Endothelial cell of umbilical vein (primary cell): ENCODE data around the gene AHRR. TPM values are rescaled to one million over a fixed set of nuclear protein-coding genes. Genes with fewer than 3 reads are reported as not detected.

Experiments
- BruUV-seq: library from RNA; stranded (reverse); fragments of 400-500 nt; replicated peaks from 2 replicates; lab custom pipeline; 2021; lab: Mats Ljungman, UMichigan
- CTCF ChIA-PET: fragments of 300-600, 350-600 bp; sonication (Branson Sonifier 250); formaldehyde crosslinking; loops from one replicate; lab custom pipeline; 2021; ENCODE audit warnings: antibody characterized with exemption, inconsistent platforms; lab: Charles Lee
- POLR2A ChIA-PET: fragments of 300-600, 350-600 bp; sonication (Branson Sonifier 250); formaldehyde crosslinking; loops from one replicate; lab custom pipeline; 2021; ENCODE audit warnings: antibody characterized with exemption, inconsistent platforms; lab: Charles Lee
- DNase-seq: peaks from one replicate; pipeline ENCODE4 v3.0.0-alpha.2; 2011; ENCODE audit warnings: low read depth, low spot score
- FAIRE-seq: peaks from 2 replicates; lab custom pipeline; 2011; peaks lifted over from hg19 to GRCh38; lab: Jason Lieb, UNC
- H2AFZ ChIP-seq: 2 replicates; pipeline ENCODE4 v1.6.0; 2012; ENCODE audit warnings: low read depth, low read length, control low read depth, inconsistent platforms
- H3K27ac ChIP-seq: 2 replicates; pipeline ENCODE4 v1.5.1; 2011; ENCODE audit warnings: low read depth, mild to moderate bottlenecking, control low read depth, low read length, moderate library complexity; ENCODE audit not compliant: insufficient read depth
- H3K27me3 ChIP-seq, 2 experiments: 2 replicates each; pipeline versions ENCODE4 v1.6.0 to v1.6.1; 2011; ENCODE audit warnings: low read length in 2 of 2, mixed read lengths in 1 of 2; ENCODE audit not compliant: control insufficient read depth in 2 of 2, insufficient read depth in 2 of 2
- H3K36me3 ChIP-seq, 2 experiments: 2 replicates in 1 of 2; 3 replicates in 1 of 2; pipeline ENCODE4 v1.5.1; 2011; ENCODE audit warnings: low read length in 2 of 2, mild to moderate bottlenecking in 1 of 2, moderate library complexity in 1 of 2; ENCODE audit not compliant: control insufficient read depth in 2 of 2, insufficient read depth in 2 of 2; ENCODE audit errors: extremely low read depth in 1 of 2
- H3K4me1 ChIP-seq: 3 replicates; pipeline ENCODE4 v1.5.1; 2011; ENCODE audit warnings: mild to moderate bottlenecking, low read length; ENCODE audit not compliant: control insufficient read depth, insufficient read depth; ENCODE audit errors: extremely low read depth
- H3K4me2 ChIP-seq: 2 replicates; pipeline ENCODE4 v1.6.1; 2011; ENCODE audit warnings: low read length, control low read depth, mixed read lengths; ENCODE audit not compliant: insufficient read depth
- H3K4me3 ChIP-seq, 3 experiments: fragments of 200-600 bp in 1 of 3; sonication (generic), shearing (Covaris generic) in 1 of 3; replicated peaks in 1 of 3; 2 replicates each; pipeline ENCODE4 v1.5.1; 2011 to 2016; ENCODE audit warnings: control low read depth in 3 of 3, low read length in 3 of 3, mild to moderate bottlenecking in 2 of 3, inconsistent platforms in 1 of 3, low read depth in 1 of 3, moderate library complexity in 1 of 3; ENCODE audit not compliant: insufficient read depth in 1 of 3
- H3K79me2 ChIP-seq: 2 replicates; pipeline ENCODE4 v1.6.0; 2012; ENCODE audit warnings: low read length, inconsistent platforms; ENCODE audit not compliant: control insufficient read depth, insufficient read depth
- H3K9ac ChIP-seq: replicated peaks from 2 replicates; pipeline ENCODE3; 2011; ENCODE audit warnings: low read length, control low read depth; ENCODE audit not compliant: insufficient read depth; ENCODE audit errors: extremely low read depth
- H3K9me1 ChIP-seq: replicated peaks from 3 replicates; pipeline ENCODE4 v1.6.0; 2011; ENCODE audit warnings: mild to moderate bottlenecking, low read length; ENCODE audit not compliant: control insufficient read depth, insufficient read depth; ENCODE audit errors: extremely low read depth
- H3K9me3 ChIP-seq: replicated peaks from 2 replicates; pipeline ENCODE4 v1.5.1; 2012; ENCODE audit warnings: low read length, inconsistent platforms; ENCODE audit not compliant: control insufficient read depth, insufficient read depth
- H4K20me1 ChIP-seq: replicated peaks from 2 replicates; pipeline ENCODE3; 2011; ENCODE audit warnings: mild to moderate bottlenecking, low read length; ENCODE audit not compliant: control insufficient read depth, insufficient read depth; ENCODE audit errors: extremely low read depth
- EZH2 ChIP-seq: IDR thresholded peaks from 2 replicates; pipeline ENCODE4 v1.6.1; 2012; ENCODE audit warnings: borderline replicate concordance, low read depth, mild to moderate bottlenecking, moderate library complexity, low read length, inconsistent platforms; ENCODE audit not compliant: severe bottlenecking
- FOS ChIP-seq: IDR thresholded peaks from 2 replicates; pipeline ENCODE4 v1.6.1; 2011; ENCODE audit warnings: mild to moderate bottlenecking, low read length, moderate library complexity, borderline replicate concordance; ENCODE audit not compliant: insufficient read depth
- GATA2 ChIP-seq: IDR thresholded peaks from 2 replicates; pipeline ENCODE4 v1.7.0; 2011; ENCODE audit warnings: low read depth, mild to moderate bottlenecking, moderate library complexity, mixed read lengths, low read length; ENCODE audit not compliant: insufficient read length, insufficient read depth
- JUN ChIP-seq: IDR thresholded peaks from 2 replicates; pipeline ENCODE4 v1.6.1; 2011; ENCODE audit warnings: borderline replicate concordance, low read depth; ENCODE audit not compliant: insufficient read length, insufficient read depth
- MYC ChIP-seq: IDR thresholded peaks from one replicate; pipeline ENCODE4 v1.6.1; 2011; ENCODE audit warnings: mild to moderate bottlenecking, low read depth, low read length
- POLR2A ChIP-seq: IDR thresholded peaks from 2 replicates; pipeline ENCODE4 v1.6.1; 2012; ENCODE audit warnings: low read depth, mild to moderate bottlenecking, control low read depth, low read length
- POLR2AphosphoS5 ChIP-seq: IDR thresholded peaks from 2 replicates; pipeline ENCODE4 v1.6.1; 2012; ENCODE audit warnings: low read depth, mild to moderate bottlenecking, control low read depth, low read length, moderate library complexity; ENCODE audit not compliant: insufficient read depth
- dilution Hi-C: fragments of 300-500 bp; cut with MboI; formaldehyde crosslinking; loops from one replicate; pipeline ENCODE4 v1.15.0; 2019; ENCODE audit warnings: low sequenced_read_pairs; ENCODE audit not compliant: extremely low pct_ligation_motif_present
- intact Hi-C: fragments of 100-400 bp; cut with micrococcal nuclease; formaldehyde crosslinking; loops from one replicate; pipeline ENCODE4 v1.10.0; 2022
- polyA plus RNA-seq, 4 experiments: library from polyadenylated mRNA; depleted of rRNA in 3 of 4; stranded (reverse) in 3 of 4; unstranded in 1 of 4; fragments of >200 nt; gene quantifications; 2 replicates each; pipeline versions ENCODE4 v1.2.1 to v1.2.3, GENCODE V29; 2011 to 2012; ENCODE audit warnings: missing spikeins in 1 of 4
- total RNA-seq: library from RNA; stranded (reverse); gene quantifications from 2 replicates; pipeline ENCODE4 v1.2.3, GENCODE V29; 2021
- TF ChIP-seq, protein P1 (sequence below): IDR thresholded peaks from 2 replicates; pipeline ENCODE4 v1.6.1; 2011; ENCODE audit not compliant: insufficient read depth, insufficient read length
- TF ChIP-seq, protein P2 (sequence below), 2 donors: IDR thresholded peaks; 1 replicate in 1 of 2; 2 replicates in 1 of 2; pipeline ENCODE4 v1.5.1; 2011; ENCODE audit warnings: low read length in 2 of 2, mild to moderate bottlenecking in 2 of 2, moderate library complexity in 2 of 2, control low read depth in 1 of 2, inconsistent platforms in 1 of 2, low read depth in 1 of 2; ENCODE audit not compliant: insufficient read depth in 1 of 2; ENCODE audit errors: extremely low read depth in 1 of 2

Gene AHRR
- total and polyA plus RNA-seq, 2 donors (not counting 3 experiments of a cell fraction or from before 2014, with no cell fraction given), result 3.1 to 7.3 TPM

DNA sequence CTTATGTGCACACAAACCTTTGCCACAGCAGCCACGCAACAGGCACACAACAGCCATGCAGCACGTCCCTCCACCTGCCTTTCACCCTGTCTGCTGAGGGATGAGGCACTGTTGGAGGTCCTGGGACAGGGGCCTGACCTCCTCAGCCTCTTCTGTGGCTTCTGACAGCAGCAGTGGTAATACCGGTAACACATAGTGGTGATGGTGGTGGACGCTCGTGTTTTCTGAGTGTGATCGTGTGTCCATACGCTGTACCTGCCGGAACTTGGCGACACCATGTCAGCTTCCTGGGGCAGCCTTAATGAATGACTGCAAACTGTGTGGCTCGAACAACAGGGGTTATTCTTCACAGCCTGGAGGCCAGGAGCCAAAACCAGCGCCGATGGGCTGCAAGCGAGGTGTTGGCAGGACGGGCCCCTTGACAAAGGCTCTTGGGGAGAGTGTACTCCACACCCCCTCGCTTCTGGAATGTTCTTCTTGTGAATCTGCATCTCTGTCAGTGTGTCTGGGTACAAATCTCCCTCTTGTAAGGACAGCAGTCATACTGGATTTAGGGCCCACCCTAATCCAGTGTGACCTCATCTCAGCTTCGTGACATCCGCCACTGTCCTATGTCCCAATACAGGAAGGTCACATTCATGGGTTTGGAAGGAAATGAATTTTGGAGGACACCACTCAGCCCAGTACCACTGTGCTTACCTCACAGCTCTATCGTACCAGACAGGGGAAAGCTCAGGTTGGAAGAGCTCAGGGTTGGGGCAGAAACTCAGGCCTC is 66.2 kb downstream of the AHRR start:
- BruUV-seq, result no TSS peak
- ChIA-PET POLR2A (no interaction called here), CTCF (interaction anchor here (1.1 to 1.3 kb wide), 2 partner anchors 34 to 87 kb away, joined by 3 read pairs; no protein-coding TSS in a partner anchor)
- no peaks in the 10 kb centered on the region for H3K9me3 ChIP-seq
- no peaks in the 10 kb centered on the region for H3K9me1 ChIP-seq
- no peak overlapping the region for H3K9ac ChIP-seq
- no peak overlapping the region for H3K4me3 ChIP-seq
- H3K4me2 ChIP-seq, result no peak overlapping the region
- DNase-seq, result no peak
- H2AFZ ChIP-seq, result no peak overlapping the region
- H3K27me3 ChIP-seq, result no peaks in the 10 kb centered on the region
- no peak overlapping the region for H3K27ac ChIP-seq
- intact Hi-C loops, result no loop called here
- no peaks in the 10 kb centered on the region for H3K79me2 ChIP-seq
- no peaks in the 10 kb centered on the region for H4K20me1 ChIP-seq
- dilution Hi-C loops, result no loop called here
- TF ChIP-seq, protein P1, sequence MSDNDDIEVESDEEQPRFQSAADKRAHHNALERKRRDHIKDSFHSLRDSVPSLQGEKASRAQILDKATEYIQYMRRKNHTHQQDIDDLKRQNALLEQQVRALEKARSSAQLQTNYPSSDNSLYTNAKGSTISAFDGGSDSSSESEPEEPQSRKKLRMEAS, result no peak
- TF ChIP-seq MYC (no peak), POLR2A (no peak), FOS (no peak), JUN (no peak), EZH2 (no peak), POLR2AphosphoS5 (no peak), GATA2 (no peak)
- TF ChIP-seq, protein P2, sequence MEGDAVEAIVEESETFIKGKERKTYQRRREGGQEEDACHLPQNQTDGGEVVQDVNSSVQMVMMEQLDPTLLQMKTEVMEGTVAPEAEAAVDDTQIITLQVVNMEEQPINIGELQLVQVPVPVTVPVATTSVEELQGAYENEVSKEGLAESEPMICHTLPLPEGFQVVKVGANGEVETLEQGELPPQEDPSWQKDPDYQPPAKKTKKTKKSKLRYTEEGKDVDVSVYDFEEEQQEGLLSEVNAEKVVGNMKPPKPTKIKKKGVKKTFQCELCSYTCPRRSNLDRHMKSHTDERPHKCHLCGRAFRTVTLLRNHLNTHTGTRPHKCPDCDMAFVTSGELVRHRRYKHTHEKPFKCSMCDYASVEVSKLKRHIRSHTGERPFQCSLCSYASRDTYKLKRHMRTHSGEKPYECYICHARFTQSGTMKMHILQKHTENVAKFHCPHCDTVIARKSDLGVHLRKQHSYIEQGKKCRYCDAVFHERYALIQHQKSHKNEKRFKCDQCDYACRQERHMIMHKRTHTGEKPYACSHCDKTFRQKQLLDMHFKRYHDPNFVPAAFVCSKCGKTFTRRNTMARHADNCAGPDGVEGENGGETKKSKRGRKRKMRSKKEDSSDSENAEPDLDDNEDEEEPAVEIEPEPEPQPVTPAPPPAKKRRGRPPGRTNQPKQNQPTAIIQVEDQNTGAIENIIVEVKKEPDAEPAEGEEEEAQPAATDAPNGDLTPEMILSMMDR (IDR thresholded peaks at IDR 0.05; ENCODE audit: extremely low read depth in 1 of 2, insufficient read depth in 1 of 2, low read depth in 1 of 2, low read length in 2 of 2), result no peak
- no peak for FAIRE-seq
- no peaks in the 10 kb centered on the region for H3K36me3 ChIP-seq
- peaks cover 8% of the 10 kb centered on the region for H3K4me1 ChIP-seq
